GM23338 (cell line): ENCODE results near the gene RELB. TPM values are rescaled to one million over a fixed set of nuclear protein-coding genes. Genes with fewer than 3 reads are reported as not detected.

Experiments
- ATAC-seq: fragments of 200-7000 bp; cut with Tn5 transposase; 3 replicates; pipeline ENCODE4 v1.9.1; 2020
- DNase-seq: peaks from one replicate; pipeline ENCODE4 v3.0.0-alpha.2; 2015; ENCODE audit warnings: low spot score
- H2AFZ ChIP-seq: fragments of 200-600 bp; sonication (generic); 2 replicates; pipeline ENCODE4 v1.8.0; 2016; ENCODE audit warnings: antibody characterized with exemption, mild to moderate bottlenecking, moderate library complexity
- H3F3A ChIP-seq: fragments of 200-600 bp; sonication (generic); replicated peaks from 2 replicates; pipeline ENCODE4 v1.8.0; 2017; ENCODE audit warnings: antibody characterized with exemption, mixed run types, low read depth
- H3K27ac ChIP-seq: fragments of 200-600 bp; sonication (generic); 2 replicates; pipeline ENCODE4 v1.6.1; 2016; ENCODE audit warnings: low read depth
- H3K27me3 ChIP-seq: fragments of 200-600 bp; sonication (generic); 2 replicates; pipeline ENCODE4 v1.8.0; 2016; ENCODE audit warnings: mild to moderate bottlenecking, mixed run types, moderate library complexity; ENCODE audit not compliant: insufficient read depth
- H3K36me3 ChIP-seq: fragments of 200-600 bp; sonication (generic); 2 replicates; pipeline ENCODE4 v1.8.0; 2016; ENCODE audit warnings: mild to moderate bottlenecking; ENCODE audit not compliant: insufficient read depth
- H3K4me1 ChIP-seq: fragments of 200-600 bp; sonication (generic); 2 replicates; pipeline ENCODE4 v1.8.0; 2016; ENCODE audit warnings: mild to moderate bottlenecking, moderate library complexity; ENCODE audit not compliant: insufficient read depth
- H3K4me2 ChIP-seq: fragments of 200-600 bp; sonication (generic); 2 replicates; pipeline ENCODE4 v1.7.1; 2017; ENCODE audit warnings: mixed run types
- H3K4me3 ChIP-seq: fragments of 200-600 bp; sonication (generic); 2 replicates; pipeline ENCODE4 v1.6.1; 2016; ENCODE audit warnings: mixed run types
- H3K79me2 ChIP-seq: fragments of 200-600 bp; sonication (generic); replicated peaks from 2 replicates; pipeline ENCODE4 v1.8.0; 2017; ENCODE audit warnings: mild to moderate bottlenecking; ENCODE audit not compliant: insufficient read depth
- H3K9me2 ChIP-seq: fragments of 200-600 bp; sonication (generic); 2 replicates; pipeline ENCODE4 v1.8.0; 2017; ENCODE audit not compliant: insufficient read depth
- H4K20me1 ChIP-seq: fragments of 200-600 bp; sonication (generic); replicated peaks from 2 replicates; pipeline ENCODE4 v1.8.0; 2017; ENCODE audit warnings: mild to moderate bottlenecking; ENCODE audit not compliant: insufficient read depth
- H3K27ac Mint-ChIP-seq: 2 replicates; pipeline ENCODE4 v1.8.0; 2020; ENCODE audit warnings: inconsistent platforms, mild to moderate bottlenecking, moderate library complexity, mixed read lengths
- H3K27me3 Mint-ChIP-seq: 3 replicates; pipeline ENCODE4 v1.8.0; 2022; ENCODE audit warnings: low read depth, mild to moderate bottlenecking, moderate library complexity, mixed read lengths, inconsistent platforms; ENCODE audit not compliant: insufficient read depth, poor library complexity
- H3K36me3 Mint-ChIP-seq: 3 replicates; pipeline ENCODE4 v1.8.0; 2021; ENCODE audit warnings: low read depth, mild to moderate bottlenecking, inconsistent platforms, moderate library complexity, mixed read lengths
- H3K4me1 Mint-ChIP-seq: 3 replicates; pipeline ENCODE4 v1.8.0; 2020; ENCODE audit warnings: mild to moderate bottlenecking, inconsistent platforms, mixed read lengths
- H3K4me3 Mint-ChIP-seq: 3 replicates; pipeline ENCODE4 v1.8.0; 2021; ENCODE audit warnings: moderate library complexity, mild to moderate bottlenecking, inconsistent platforms, mixed read lengths
- H3K9me3 Mint-ChIP-seq: 3 replicates; pipeline ENCODE4 v1.8.0; 2020; ENCODE audit warnings: moderate library complexity, mild to moderate bottlenecking, inconsistent platforms, mixed read lengths
- CREB1 ChIP-seq: fragments of 250-450 bp; sonication (Bioruptor Pico); IDR thresholded peaks from 2 replicates; pipeline ENCODE4 v1.5.0; 2020; ENCODE audit warnings: low read depth, mild to moderate bottlenecking, moderate library complexity
- ETS1 ChIP-seq: IDR thresholded peaks from 2 replicates; pipeline ENCODE4 v1.6.1; 2016; ENCODE audit warnings: antibody characterized with exemption
- EZH2phosphoT487 ChIP-seq: fragments of 200-600 bp; sonication (generic); IDR thresholded peaks from one replicate; pipeline ENCODE4 v1.8.1; 2018; ENCODE audit warnings: antibody characterized with exemption; ENCODE audit not compliant: unreplicated experiment
- JUNB ChIP-seq: IDR thresholded peaks from one replicate; pipeline ENCODE4 v1.6.1; 2016; ENCODE audit warnings: antibody characterized with exemption; ENCODE audit not compliant: unreplicated experiment
- NANOG ChIP-seq: IDR thresholded peaks from 2 replicates; pipeline ENCODE4 v1.6.1; 2016; ENCODE audit warnings: antibody characterized with exemption, borderline replicate concordance
- POLR2AphosphoS5 ChIP-seq: IDR thresholded peaks from 2 replicates; pipeline ENCODE4 v1.6.1; 2016; ENCODE audit warnings: antibody characterized with exemption, low read depth
- STAT1 ChIP-seq: IDR thresholded peaks from one replicate; pipeline ENCODE4 v1.6.1; 2016; ENCODE audit warnings: antibody characterized with exemption; ENCODE audit not compliant: unreplicated experiment
- ZNF114 ChIP-seq: fragments of 250-450 bp; sonication (Bioruptor Pico); IDR thresholded peaks from 2 replicates; pipeline ENCODE4 v1.5.0; 2020; ENCODE audit warnings: mild to moderate bottlenecking, moderate library complexity
- ZNF462 ChIP-seq: fragments of 250-450 bp; sonication (Bioruptor Pico); IDR thresholded peaks from 2 replicates; pipeline ENCODE4 v1.5.0; 2020; ENCODE audit warnings: mild to moderate bottlenecking, moderate library complexity
- polyA plus RNA-seq: library from polyadenylated mRNA; unstranded; fragments of >200 nt; fragmentation: Nextera tagmentation; extraction: Ambion mirVana; gene quantifications from 2 replicates; pipeline ENCODE4 v1.2.1, GENCODE V29; 2016
- total RNA-seq: library from RNA; depleted of rRNA; stranded (reverse); fragments of >200 nt; shearing (Covaris generic); gene quantifications from 2 replicates; pipeline ENCODE4 v1.2.3, GENCODE V29; 2014

Gene RELB
- total and polyA plus RNA-seq, 2 experiments from 2014 or later, result 7.9 to 13.1 TPM

GRCh38 chr19:44985445-44985844 is 15.8 kb upstream of the RELB start (continued):
- no peak for TF ChIP-seq ZNF462 (CRISPR knock-in tag)

- H3K9me3 Mint-ChIP-seq, result no peaks in the 10 kb centered on the region
- no peak overlapping the region for H3K4me3 Mint-ChIP-seq
- peaks cover 27% of the 10 kb centered on the region for H3K36me3 Mint-ChIP-seq
- DNase-seq (no peak), ATAC-seq (no peak)
- H3K79me2 ChIP-seq, result no peaks in the 10 kb centered on the region
- H3K4me3 ChIP-seq, result no peak overlapping the region
- no peak overlapping the region for H3K27ac Mint-ChIP-seq
- H3K27me3 Mint-ChIP-seq, result peaks cover 19% of the 10 kb centered on the region
- no peaks in the 10 kb centered on the region; the same call in 1 of the 2 replicates for H3K36me3 ChIP-seq
- no peak overlapping the region for H2AFZ ChIP-seq
- H3K27ac ChIP-seq, result no peak overlapping the region
- H4K20me1 ChIP-seq, result no peaks in the 10 kb centered on the region
- H3K4me2 ChIP-seq, result no peak overlapping the region
- no peaks in the 10 kb centered on the region for H3K4me1 ChIP-seq
- no peaks in the 10 kb centered on the region for H3K27me3 ChIP-seq
- H3K9me2 ChIP-seq, result no peaks in the 10 kb centered on the region
- H3K4me1 Mint-ChIP-seq, result no peaks in the 10 kb centered on the region
- no peaks in the 10 kb centered on the region for H3F3A ChIP-seq
- no peak for TF ChIP-seq EZH2phosphoT487
- TF ChIP-seq NANOG, result no peak
- TF ChIP-seq ZNF114, result no peak
- no peak for TF ChIP-seq CREB1 (CRISPR knock-in tag)
- no peak for TF ChIP-seq POLR2AphosphoS5
- no peak for TF ChIP-seq ETS1
- no peak for TF ChIP-seq STAT1
- no peak for TF ChIP-seq JUNB
- TF ChIP-seq ZNF462 (CRISPR knock-in tag), result no peak
These were observed 14.9 kb upstream of the RELB start for GRCh38 chr19:44986389-44986788.
